A549 (cell line): ENCODE measurements around the gene ZNF438.

Source experiments
- CHD4 ChIP-seq: fragments of 200-600 bp; sonication (generic); IDR thresholded peaks from 2 replicates; pipeline ENCODE4 v1.6.1; 2016; ENCODE audit warnings: antibody characterized with exemption, mild to moderate bottlenecking, borderline replicate concordance
- HDAC2 ChIP-seq: fragments of 200-600 bp; sonication (generic); IDR thresholded peaks from 2 replicates; pipeline ENCODE4 v1.6.1; 2016
- HEYL ChIP-seq: fragments of 250-450 bp; sonication (Bioruptor Pico); IDR thresholded peaks from 2 replicates; pipeline ENCODE4 v1.8.0; 2021; ENCODE audit warnings: mild to moderate bottlenecking, moderate library complexity
- JUN ChIP-seq, 2 experiments: fragments of >200 bp; sonication (Bioruptor Twin); formaldehyde crosslinking; IDR thresholded peaks; 2 replicates in 1 of 2; 3 replicates in 1 of 2; pipeline ENCODE4 v1.6.1; 2016 to 2017
- KDM5A ChIP-seq: fragments of 200-600 bp; sonication (generic); IDR thresholded peaks from 2 replicates; pipeline ENCODE4 v1.6.1; 2016; ENCODE audit warnings: antibody characterized with exemption, mild to moderate bottlenecking
- POLR2A ChIP-seq: IDR thresholded peaks from 2 replicates; pipeline ENCODE4 v1.6.1; 2012; ENCODE audit warnings: mild to moderate bottlenecking, low read length
- ZSCAN20 ChIP-seq: fragments of 250-450 bp; sonication (Bioruptor Pico); IDR thresholded peaks from 2 replicates; pipeline ENCODE4 v1.8.0; 2022; ENCODE audit warnings: mild to moderate bottlenecking, moderate library complexity
- TF ChIP-seq, protein P1 (sequence below): fragments of >200 bp; sonication (Bioruptor Twin); formaldehyde crosslinking; IDR thresholded peaks from 3 replicates; pipeline ENCODE4 v1.5.1; 2016
- TF ChIP-seq, protein P2 (sequence below): fragments of 450-650 bp; IDR thresholded peaks from 2 replicates; pipeline ENCODE4 v1.6.1; 2014; ENCODE audit warnings: antibody characterized with exemption
- TF ChIP-seq, protein P3 (sequence below): fragments of 200-600 bp; sonication (generic); IDR thresholded peaks from 2 replicates; pipeline ENCODE4 v1.6.1; 2016; ENCODE audit warnings: antibody characterized with exemption, mild to moderate bottlenecking, moderate library complexity
- TF ChIP-seq, protein P4 (sequence below): fragments of >200 bp; sonication (Bioruptor Twin); formaldehyde crosslinking; IDR thresholded peaks from 3 replicates; pipeline ENCODE4 v1.6.1; 2016

DNA sequence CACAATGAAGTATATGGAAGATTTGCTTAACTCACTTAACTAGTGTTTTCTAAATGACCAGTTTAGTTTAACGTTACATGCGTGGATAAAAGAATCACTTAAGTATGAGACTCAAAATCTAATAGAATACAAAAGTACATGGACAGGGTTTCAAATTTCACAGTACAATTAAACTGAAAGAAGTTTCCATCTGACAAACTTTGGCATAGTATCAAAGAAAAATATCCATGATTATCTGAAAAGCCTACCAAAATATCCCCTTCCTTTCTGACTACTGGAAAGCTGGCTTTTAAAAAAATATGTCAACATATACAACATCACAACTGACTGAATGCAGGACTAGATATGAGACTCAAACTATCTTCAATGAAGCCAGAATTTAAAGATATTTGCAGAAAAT, 164.8 kb downstream of the ZNF438 start:
- no peak for TF ChIP-seq POLR2A
- TF ChIP-seq JUN (IDR thresholded peaks at IDR 0.05): no peak
- TF ChIP-seq, protein P1, sequence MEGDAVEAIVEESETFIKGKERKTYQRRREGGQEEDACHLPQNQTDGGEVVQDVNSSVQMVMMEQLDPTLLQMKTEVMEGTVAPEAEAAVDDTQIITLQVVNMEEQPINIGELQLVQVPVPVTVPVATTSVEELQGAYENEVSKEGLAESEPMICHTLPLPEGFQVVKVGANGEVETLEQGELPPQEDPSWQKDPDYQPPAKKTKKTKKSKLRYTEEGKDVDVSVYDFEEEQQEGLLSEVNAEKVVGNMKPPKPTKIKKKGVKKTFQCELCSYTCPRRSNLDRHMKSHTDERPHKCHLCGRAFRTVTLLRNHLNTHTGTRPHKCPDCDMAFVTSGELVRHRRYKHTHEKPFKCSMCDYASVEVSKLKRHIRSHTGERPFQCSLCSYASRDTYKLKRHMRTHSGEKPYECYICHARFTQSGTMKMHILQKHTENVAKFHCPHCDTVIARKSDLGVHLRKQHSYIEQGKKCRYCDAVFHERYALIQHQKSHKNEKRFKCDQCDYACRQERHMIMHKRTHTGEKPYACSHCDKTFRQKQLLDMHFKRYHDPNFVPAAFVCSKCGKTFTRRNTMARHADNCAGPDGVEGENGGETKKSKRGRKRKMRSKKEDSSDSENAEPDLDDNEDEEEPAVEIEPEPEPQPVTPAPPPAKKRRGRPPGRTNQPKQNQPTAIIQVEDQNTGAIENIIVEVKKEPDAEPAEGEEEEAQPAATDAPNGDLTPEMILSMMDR: no peak
- TF ChIP-seq, protein P2, sequence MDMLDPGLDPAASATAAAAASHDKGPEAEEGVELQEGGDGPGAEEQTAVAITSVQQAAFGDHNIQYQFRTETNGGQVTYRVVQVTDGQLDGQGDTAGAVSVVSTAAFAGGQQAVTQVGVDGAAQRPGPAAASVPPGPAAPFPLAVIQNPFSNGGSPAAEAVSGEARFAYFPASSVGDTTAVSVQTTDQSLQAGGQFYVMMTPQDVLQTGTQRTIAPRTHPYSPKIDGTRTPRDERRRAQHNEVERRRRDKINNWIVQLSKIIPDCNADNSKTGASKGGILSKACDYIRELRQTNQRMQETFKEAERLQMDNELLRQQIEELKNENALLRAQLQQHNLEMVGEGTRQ: no peak
- TF ChIP-seq, protein P3, sequence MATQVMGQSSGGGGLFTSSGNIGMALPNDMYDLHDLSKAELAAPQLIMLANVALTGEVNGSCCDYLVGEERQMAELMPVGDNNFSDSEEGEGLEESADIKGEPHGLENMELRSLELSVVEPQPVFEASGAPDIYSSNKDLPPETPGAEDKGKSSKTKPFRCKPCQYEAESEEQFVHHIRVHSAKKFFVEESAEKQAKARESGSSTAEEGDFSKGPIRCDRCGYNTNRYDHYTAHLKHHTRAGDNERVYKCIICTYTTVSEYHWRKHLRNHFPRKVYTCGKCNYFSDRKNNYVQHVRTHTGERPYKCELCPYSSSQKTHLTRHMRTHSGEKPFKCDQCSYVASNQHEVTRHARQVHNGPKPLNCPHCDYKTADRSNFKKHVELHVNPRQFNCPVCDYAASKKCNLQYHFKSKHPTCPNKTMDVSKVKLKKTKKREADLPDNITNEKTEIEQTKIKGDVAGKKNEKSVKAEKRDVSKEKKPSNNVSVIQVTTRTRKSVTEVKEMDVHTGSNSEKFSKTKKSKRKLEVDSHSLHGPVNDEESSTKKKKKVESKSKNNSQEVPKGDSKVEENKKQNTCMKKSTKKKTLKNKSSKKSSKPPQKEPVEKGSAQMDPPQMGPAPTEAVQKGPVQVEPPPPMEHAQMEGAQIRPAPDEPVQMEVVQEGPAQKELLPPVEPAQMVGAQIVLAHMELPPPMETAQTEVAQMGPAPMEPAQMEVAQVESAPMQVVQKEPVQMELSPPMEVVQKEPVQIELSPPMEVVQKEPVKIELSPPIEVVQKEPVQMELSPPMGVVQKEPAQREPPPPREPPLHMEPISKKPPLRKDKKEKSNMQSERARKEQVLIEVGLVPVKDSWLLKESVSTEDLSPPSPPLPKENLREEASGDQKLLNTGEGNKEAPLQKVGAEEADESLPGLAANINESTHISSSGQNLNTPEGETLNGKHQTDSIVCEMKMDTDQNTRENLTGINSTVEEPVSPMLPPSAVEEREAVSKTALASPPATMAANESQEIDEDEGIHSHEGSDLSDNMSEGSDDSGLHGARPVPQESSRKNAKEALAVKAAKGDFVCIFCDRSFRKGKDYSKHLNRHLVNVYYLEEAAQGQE: no peak
- TF ChIP-seq, protein P4, sequence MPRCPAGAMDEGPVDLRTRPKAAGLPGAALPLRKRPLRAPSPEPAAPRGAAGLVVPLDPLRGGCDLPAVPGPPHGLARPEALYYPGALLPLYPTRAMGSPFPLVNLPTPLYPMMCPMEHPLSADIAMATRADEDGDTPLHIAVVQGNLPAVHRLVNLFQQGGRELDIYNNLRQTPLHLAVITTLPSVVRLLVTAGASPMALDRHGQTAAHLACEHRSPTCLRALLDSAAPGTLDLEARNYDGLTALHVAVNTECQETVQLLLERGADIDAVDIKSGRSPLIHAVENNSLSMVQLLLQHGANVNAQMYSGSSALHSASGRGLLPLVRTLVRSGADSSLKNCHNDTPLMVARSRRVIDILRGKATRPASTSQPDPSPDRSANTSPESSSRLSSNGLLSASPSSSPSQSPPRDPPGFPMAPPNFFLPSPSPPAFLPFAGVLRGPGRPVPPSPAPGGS: no peak
- TF ChIP-seq HEYL (CRISPR knock-in tag): no peak
- TF ChIP-seq HDAC2: no peak
- no peak for TF ChIP-seq KDM5A
- no peak for TF ChIP-seq ZSCAN20 (CRISPR knock-in tag)
- no peak for TF ChIP-seq CHD4
